ENCODE measurements around the gene NEXMIF.

DNA sequence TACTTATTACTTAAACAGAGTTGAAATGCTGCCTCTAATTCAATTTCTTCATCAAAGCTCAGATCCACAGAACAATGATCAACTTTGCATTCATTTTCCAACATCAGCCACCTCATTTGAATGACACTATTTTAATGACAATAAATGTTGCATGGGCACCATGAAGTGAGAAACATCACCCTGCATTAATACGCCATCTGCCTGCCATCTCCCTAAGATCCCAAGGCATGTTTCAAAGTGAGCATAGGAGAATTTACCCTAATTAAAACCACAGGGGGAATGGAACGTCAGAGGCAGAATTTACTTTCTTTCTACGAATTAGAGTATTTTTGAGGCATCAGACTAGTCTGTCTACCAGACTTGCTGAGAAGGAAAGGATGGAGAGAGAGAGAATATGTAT, 32.7 kb downstream of the NEXMIF start:
- TF ChIP-seq, protein P1, sequence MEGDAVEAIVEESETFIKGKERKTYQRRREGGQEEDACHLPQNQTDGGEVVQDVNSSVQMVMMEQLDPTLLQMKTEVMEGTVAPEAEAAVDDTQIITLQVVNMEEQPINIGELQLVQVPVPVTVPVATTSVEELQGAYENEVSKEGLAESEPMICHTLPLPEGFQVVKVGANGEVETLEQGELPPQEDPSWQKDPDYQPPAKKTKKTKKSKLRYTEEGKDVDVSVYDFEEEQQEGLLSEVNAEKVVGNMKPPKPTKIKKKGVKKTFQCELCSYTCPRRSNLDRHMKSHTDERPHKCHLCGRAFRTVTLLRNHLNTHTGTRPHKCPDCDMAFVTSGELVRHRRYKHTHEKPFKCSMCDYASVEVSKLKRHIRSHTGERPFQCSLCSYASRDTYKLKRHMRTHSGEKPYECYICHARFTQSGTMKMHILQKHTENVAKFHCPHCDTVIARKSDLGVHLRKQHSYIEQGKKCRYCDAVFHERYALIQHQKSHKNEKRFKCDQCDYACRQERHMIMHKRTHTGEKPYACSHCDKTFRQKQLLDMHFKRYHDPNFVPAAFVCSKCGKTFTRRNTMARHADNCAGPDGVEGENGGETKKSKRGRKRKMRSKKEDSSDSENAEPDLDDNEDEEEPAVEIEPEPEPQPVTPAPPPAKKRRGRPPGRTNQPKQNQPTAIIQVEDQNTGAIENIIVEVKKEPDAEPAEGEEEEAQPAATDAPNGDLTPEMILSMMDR (IDR thresholded peaks at IDR 0.05), result no peak
- TF ChIP-seq POLR2A (IDR thresholded peaks at IDR 0.05), result no peak

All from heart left ventricle (tissue), 13 donors.